Spleen (tissue), 11 donors: ENCODE measurements around the gene POLR2F. TPM values are rescaled to one million over a fixed set of nuclear protein-coding genes. Genes with fewer than 3 reads are reported as not detected.

Source experiments
- DNase-seq: peaks from one replicate; pipeline ENCODE4 v3.0.0-alpha.2; 2020
- H3K27ac ChIP-seq, 8 donors: fragments of 200-600 bp; sonication (generic) in 7 of 8; 1 replicate in 4 of 8; 2 replicates in 4 of 8; pipeline versions ENCODE4 v1.5.0 to v1.8.0; 2016 to 2021; ENCODE audit warnings: inconsistent platforms in 4 of 8, mild to moderate bottlenecking in 4 of 8, moderate library complexity in 1 of 8
- H3K27me3 ChIP-seq, 7 donors: fragments of 200-600 bp; sonication (generic) in 6 of 7; replicated peaks in 1 of 7; 1 replicate in 4 of 7; 2 replicates in 3 of 7; pipeline versions ENCODE4 v1.5.0 to v1.8.0; 2016 to 2021; ENCODE audit warnings: inconsistent platforms in 3 of 7, mild to moderate bottlenecking in 1 of 7
- H3K36me3 ChIP-seq, 6 donors: fragments of 200-600 bp; sonication (generic) in 5 of 6; 1 replicate in 4 of 6; 2 replicates in 2 of 6; pipeline versions ENCODE4 v1.5.0 to v1.8.0; 2016 to 2021; ENCODE audit warnings: inconsistent platforms in 2 of 6
- H3K4me1 ChIP-seq, 6 donors: fragments of 200-600 bp; sonication (generic) in 5 of 6; 1 replicate in 3 of 6; 2 replicates in 3 of 6; pipeline versions ENCODE4 v1.5.0 to v1.8.0; 2016 to 2021; ENCODE audit warnings: inconsistent platforms in 3 of 6
- H3K4me3 ChIP-seq, 8 donors: fragments of 200-600 bp; sonication (generic) in 7 of 8; 1 replicate in 4 of 8; 2 replicates in 4 of 8; pipeline versions ENCODE4 v1.5.0 to v1.8.0; 2016 to 2021; ENCODE audit warnings: inconsistent platforms in 4 of 8, mild to moderate bottlenecking in 4 of 8, moderate library complexity in 2 of 8
- H3K9me3 ChIP-seq, 8 donors: fragments of 200-600 bp; sonication (generic) in 7 of 8; 1 replicate in 4 of 8; 2 replicates in 4 of 8; pipeline versions ENCODE4 v1.5.0 to v1.8.0; 2016 to 2021; ENCODE audit warnings: inconsistent platforms in 4 of 8
- POLR2A ChIP-seq, 3 donors: fragments of 450-650 bp; IDR thresholded peaks; one replicate each; pipeline ENCODE4 v1.5.1; 2017; ENCODE audit warnings: antibody characterized with exemption in 3 of 3, mild to moderate bottlenecking in 1 of 3
- POLR2AphosphoS5 ChIP-seq, 3 donors: sonication (generic); formaldehyde crosslinking; IDR thresholded peaks; one replicate each; pipeline ENCODE4 v1.5.1; 2017; ENCODE audit warnings: antibody characterized with exemption in 3 of 3
- WGBS, 5 donors: extraction: QIAGEN DNeasy Blood & Tissue Kit in 3 of 5; methylation state at CpG; one replicate each; pipeline versions ENCODE4 v1.1.5 to v1.1.7; 2013 to 2018; 5-methylcytosine and 5-hydroxymethylcytosine counted together
- intact Hi-C: fragments of 100-400 bp; cut with DNase I; formaldehyde crosslinking; loops from one replicate; pipeline ENCODE4 v1.15.0; 2023; ENCODE audit warnings: low total_unique reads
- polyA plus RNA-seq, 3 donors: library from polyadenylated mRNA; stranded (reverse); fragments of 200-250 nt; gene quantifications; one replicate each; pipeline ENCODE4 v1.2.1, GENCODE V29; 2013
- total RNA-seq, 7 donors: library from RNA; depleted of rRNA in 3 of 7; stranded (reverse); fragments of >200 nt in 3 of 7; fragmentation: NEBNext Ultra II Directional in 4 of 7; extraction: Animal tissue kit (Norgen Biotek cat#: 25700) in 4 of 7; gene quantifications; one replicate each; pipeline versions ENCODE4 v1.1.0 to v1.2.1, GENCODE V29; 2016 to 2021
- TF ChIP-seq, protein P1 (sequence below), 11 experiments: fragments of 200-600 bp in 7 of 11; fragments of 450-650 bp in 4 of 11; sonication (generic) in 4 of 11; IDR thresholded peaks in 8 of 11; conservative IDR thresholded peaks in 3 of 11; 1 replicate in 7 of 11; 2 replicates in 4 of 11; pipeline versions ENCODE4 v1.4.0 to v1.8.0; 2016 to 2021; ENCODE audit warnings: antibody characterized with exemption in 11 of 11, inconsistent platforms in 4 of 11, mild to moderate bottlenecking in 1 of 11
- donor health status: healthy with polysubstance abuse.
- donor health status: DM: no; HTN: no; CAD: no; lungs with moderate emphysema.
- donor health status: DM: no; HTN: no; CAD: no.
- donor health status: Bipolar disorder and iron deficiency.
- donor health status: healthy.
- donor health status: DM: no; HTN: no; CAD: no.
- donor health status: DM: yes; HTN: yes; CAD: no.

Gene POLR2F
- total and polyA plus RNA-seq, 10 donors, result 28.0 to 111 (median 37.4) TPM

DNA sequence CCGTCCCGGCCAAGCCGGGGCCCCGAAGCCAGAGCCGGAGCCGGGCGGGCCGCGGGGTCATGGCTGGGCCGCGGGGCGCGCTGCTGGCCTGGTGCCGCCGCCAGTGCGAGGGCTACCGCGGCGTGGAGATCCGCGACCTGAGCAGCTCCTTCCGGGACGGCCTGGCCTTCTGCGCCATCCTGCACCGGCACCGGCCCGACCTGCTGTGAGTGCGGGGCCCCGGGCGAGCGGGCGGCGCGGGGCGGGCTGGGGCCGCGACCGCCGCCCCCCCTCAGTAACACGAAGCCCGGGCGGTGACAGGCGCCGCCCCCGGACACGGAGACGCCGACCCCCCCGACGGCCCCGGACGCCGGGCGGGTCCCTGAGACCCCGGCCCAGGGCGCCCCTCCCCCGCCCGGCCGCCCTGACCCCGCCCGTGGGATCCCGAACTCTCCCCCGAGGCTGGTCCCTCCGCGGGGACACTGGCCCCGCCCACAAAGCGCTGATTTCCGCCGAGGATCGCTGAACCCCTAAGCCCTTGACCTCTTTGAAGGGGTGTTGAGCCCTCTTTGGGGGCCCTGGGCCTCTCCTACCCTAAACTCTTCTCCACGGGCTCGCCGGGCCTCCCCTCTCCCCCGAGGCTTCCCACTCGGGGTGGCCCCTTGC is 47.0 kb upstream of the POLR2F start:
- intact Hi-C loops, result no loop called here
- 1 to 7% (median 2%) methylated on average over 5 to 75 of the region's 75 CpGs for WGBS, 5 donors
- H3K9me3 ChIP-seq, result no peaks in the 10 kb centered on the region
- TF ChIP-seq POLR2A (IDR thresholded peaks at IDR 0.05) (no peak), POLR2AphosphoS5 (IDR thresholded peaks at IDR 0.05) (no peak)
- TF ChIP-seq, protein P1, sequence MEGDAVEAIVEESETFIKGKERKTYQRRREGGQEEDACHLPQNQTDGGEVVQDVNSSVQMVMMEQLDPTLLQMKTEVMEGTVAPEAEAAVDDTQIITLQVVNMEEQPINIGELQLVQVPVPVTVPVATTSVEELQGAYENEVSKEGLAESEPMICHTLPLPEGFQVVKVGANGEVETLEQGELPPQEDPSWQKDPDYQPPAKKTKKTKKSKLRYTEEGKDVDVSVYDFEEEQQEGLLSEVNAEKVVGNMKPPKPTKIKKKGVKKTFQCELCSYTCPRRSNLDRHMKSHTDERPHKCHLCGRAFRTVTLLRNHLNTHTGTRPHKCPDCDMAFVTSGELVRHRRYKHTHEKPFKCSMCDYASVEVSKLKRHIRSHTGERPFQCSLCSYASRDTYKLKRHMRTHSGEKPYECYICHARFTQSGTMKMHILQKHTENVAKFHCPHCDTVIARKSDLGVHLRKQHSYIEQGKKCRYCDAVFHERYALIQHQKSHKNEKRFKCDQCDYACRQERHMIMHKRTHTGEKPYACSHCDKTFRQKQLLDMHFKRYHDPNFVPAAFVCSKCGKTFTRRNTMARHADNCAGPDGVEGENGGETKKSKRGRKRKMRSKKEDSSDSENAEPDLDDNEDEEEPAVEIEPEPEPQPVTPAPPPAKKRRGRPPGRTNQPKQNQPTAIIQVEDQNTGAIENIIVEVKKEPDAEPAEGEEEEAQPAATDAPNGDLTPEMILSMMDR (IDR thresholded peaks at IDR 0.05 in 8 of 11, conservative IDR thresholded peaks at IDR 0.05 in 3 of 11), result no peak
- H3K27me3 ChIP-seq, result no peaks in the 10 kb centered on the region
- peak overlapping the region; percentile 3 to 93 (median 80) for H3K27ac ChIP-seq
- DNase-seq, result peak; percentile 89
- peaks cover 2 to 27% (median 22%) of the 10 kb centered on the region in 6 donors for H3K4me1 ChIP-seq
- H3K4me3 ChIP-seq, result peak overlapping the region; percentile 15 to 88 (median 52)
- H3K36me3 ChIP-seq, result peaks cover 0 to 16% (median 0%) of the 10 kb centered on the region in 6 donors

GRCh38 chr22:37907036-37907954 is 46.2 kb upstream of the POLR2F start:
- Histone ChIP-seq H3K36me3 (peaks cover 0 to 24% (median 0%) of the 10 kb centered on the region in 6 donors), H3K4me3 (peak overlapping the region in 7 of 8 donors; percentile 47 to 88 (median 58)), H3K9me3 (no peaks in the 10 kb centered on the region), H3K27me3 (no peaks in the 10 kb centered on the region), H3K4me1 (peaks cover 2 to 31% (median 22%) of the 10 kb centered on the region in 6 donors), H3K27ac (peak overlapping the region in 6 of 8 donors; percentile 73 to 93 (median 84))
- TF ChIP-seq, protein P1 (IDR thresholded peaks at IDR 0.05 in 8 of 11, conservative IDR thresholded peaks at IDR 0.05 in 3 of 11), result no peak
- TF ChIP-seq POLR2AphosphoS5 (IDR thresholded peaks at IDR 0.05), result no peak
- TF ChIP-seq POLR2A (IDR thresholded peaks at IDR 0.05), result no peak
- intact Hi-C loops, result no loop called here
- DNase-seq, result no peak
- WGBS, 5 donors, result 55 to 70% (median 65%) methylated on average over 16 to 19 of the region's 19 CpGs

DNA sequence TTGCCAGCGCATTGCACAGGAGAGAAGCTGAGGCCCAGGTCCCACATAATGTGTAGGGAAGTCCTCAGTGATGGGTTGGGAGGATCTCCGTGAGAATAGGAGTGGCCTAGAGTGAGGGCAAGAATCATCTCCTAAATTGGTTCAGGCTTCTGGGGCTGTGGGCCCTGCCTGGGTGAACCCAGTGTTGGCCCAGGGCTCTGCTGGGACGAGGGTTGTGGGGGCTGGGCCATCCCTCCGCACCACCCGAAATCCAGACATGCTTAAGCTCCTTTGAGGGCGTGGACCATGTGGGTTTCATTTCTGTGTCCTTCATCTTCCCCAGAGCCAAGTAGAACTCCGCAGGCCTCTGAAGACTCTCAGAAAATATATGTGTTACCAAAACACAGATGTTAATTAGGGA is 43.7 kb upstream of the POLR2F start:
- no peaks in the 10 kb centered on the region for H3K27me3 ChIP-seq
- 90 to 94% (median 92%) methylated on average over 7 of the region's 7 CpGs for WGBS, 5 donors
- no peak overlapping the region for H3K27ac ChIP-seq
- no peak overlapping the region for H3K4me3 ChIP-seq
- TF ChIP-seq, protein P1 (IDR thresholded peaks at IDR 0.05 in 8 of 11, conservative IDR thresholded peaks at IDR 0.05 in 3 of 11), result no peak
- TF ChIP-seq POLR2AphosphoS5 (IDR thresholded peaks at IDR 0.05) (no peak), POLR2A (IDR thresholded peaks at IDR 0.05) (no peak)
- peaks cover 2 to 43% (median 22%) of the 10 kb centered on the region in 6 donors for H3K4me1 ChIP-seq
- no peak for DNase-seq
- H3K36me3 ChIP-seq, result peaks cover 0 to 49% (median 7%) of the 10 kb centered on the region in 6 donors
- intact Hi-C loops, result no loop called here
- H3K9me3 ChIP-seq, result no peaks in the 10 kb centered on the region
